HG02588 (cell line): ENCODE results near the gene SCP2.
A peak's percentile ranks its signal among the peaks of the same experiment; 100 is the strongest.

Source experiments
- ATAC-seq: cut with Tn5 transposase; IDR thresholded peaks from one replicate; pipeline ENCODE4 v1.9.1; 2021; ENCODE audit warnings: mild to moderate bottlenecking, moderate library complexity; ENCODE audit not compliant: unreplicated experiment

SCP2 gene

DNA sequence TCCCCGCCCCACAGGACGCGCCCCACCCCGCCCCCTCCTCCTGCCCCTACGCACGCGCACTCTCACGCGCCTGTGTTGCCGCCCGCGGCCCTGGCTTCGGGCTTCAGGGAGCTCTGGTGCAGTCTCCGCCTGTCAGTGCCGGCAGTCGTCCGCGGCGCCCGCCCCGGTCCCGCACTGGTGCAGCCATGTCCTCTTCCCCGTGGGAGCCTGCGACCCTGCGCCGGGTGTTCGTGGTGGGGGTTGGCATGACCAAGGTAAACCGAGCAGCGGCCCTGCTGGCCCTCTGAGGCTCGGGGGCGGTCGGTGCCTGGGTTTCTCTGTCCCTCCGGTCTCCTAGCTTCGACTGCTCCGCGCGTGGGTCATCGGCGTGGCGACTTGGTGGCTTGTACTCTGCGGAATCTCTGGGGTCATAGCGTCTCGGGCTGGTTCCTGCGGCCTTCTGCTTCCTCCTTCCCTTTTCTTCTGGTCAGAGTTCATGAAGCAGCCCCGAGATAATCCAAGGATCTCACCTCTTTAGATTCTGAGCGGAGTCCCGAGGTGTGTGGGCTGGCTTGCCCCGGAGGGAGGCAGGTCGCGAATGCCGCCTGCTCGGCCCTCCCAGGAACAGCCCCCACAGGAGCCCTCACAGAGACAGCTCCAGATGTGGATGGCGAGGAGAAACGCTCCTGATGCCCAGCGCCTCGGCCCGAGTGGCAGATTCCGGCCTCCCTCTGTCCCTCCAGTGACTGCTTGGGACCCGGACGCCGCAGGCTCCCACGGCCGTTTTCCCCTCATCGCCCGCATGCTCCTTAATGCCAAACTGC is at the start of gene SCP2:
Gene SCP2 (plus strand): TSS at position 65 of the 803 bp plus-strand sequence. CDS start 121 bp downstream, at position 186.
- ATAC-seq: peak; percentile 75

DNA sequence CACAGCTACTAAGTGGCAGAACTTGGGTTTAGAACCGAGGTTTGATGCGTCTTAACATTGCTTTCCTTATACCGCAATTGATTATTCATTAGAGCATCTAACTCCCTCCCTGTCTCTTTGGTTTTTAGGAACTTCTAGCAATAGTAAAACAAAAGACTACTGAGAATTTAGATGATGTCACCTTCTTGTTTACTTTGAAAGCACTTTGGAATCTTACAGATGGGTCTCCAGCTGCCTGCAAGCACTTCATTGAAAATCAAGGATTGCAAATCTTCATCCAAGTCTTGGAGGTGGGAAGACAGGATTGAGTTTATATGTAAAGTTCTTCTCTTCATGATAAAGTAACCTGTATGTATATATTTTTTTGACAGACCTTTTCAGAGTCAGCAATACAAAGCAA is 49.5 kb upstream of the SCP2 start:
- no peak for ATAC-seq

DNA sequence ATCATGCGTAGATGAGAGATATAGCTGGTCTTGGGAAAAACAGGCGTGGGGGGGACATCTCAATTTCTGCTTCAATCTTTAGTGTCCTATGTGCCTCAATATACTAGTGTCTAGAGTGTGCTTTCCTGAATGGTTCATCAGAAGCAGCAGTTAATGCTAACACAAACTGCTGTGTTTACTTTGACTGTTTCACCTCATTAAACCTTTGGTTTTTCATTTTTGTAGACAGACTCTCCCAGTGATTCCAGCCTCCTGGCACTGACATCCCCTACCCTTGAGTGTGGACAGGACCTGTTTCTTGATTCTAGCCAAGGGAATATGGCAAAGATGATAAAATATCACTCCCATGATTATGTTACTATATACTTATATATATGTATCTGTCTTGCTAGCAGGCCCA is 46.9 kb upstream of the SCP2 start:
- ATAC-seq: no peak

GRCh38 chr1:52887483-52887882 is 39.6 kb upstream of the SCP2 start:
- no peak for ATAC-seq

DNA sequence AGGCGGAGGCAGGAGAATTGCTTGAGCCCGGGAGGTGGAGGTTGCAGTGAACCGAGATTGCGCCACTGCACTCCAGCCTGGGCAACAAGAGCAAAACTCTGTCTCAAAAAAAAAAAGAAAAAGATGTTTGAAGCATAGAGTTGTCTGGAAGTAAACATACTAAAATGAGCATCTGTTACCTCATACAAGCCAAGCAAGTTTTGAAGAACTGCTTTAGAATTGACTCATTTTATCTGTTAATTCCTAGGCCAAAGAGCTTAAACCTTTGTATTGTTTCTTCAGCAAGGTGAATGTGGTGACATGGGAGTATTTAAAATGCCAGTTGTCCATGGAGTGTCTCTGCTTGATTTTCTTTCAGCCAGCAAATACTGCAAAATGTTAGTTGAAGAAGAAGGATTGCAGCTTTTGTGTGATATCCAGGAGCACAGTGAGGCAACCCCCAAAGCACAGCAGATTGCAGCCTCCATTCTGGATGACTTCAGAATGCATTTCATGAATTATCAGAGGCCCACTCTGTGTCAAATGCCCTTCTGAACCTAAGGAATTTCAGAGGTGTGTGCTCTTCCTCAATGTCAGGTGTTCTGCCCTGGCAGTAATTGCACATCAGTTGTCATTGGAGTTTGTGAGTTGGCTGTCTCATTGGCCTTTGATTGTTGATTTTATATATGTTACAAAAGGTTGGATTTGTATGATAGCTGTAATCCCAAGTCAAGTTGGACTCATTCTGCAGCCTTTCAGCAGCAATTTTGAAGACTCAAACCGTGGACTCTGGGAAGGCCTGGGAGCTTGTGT is 34.5 kb upstream of the SCP2 start:
- no peak for ATAC-seq

GRCh38 chr1:52899445-52899894 is 27.6 kb upstream of the SCP2 start:
- ATAC-seq: no peak

DNA sequence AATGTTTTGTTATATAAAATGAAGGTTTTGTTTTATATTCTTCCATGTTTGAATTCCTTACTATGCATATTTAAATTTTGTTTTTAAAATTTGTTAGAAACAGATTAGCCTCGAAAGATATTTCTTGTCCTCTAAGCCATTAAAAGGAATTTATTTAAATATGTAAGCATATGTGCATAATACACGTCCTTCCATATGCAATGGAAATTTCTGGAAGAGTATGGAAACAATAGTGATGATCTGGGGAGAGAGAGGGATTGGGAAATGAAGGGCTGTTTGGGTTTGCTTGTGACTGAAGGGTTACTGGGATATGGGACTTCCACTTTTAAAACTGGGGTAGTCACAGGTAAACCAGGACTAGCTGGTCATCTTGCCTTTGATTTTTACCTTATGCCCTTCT is 26.7 kb upstream of the SCP2 start:
- no peak for ATAC-seq

GRCh38 chr1:52901384-52901783 is 25.7 kb upstream of the SCP2 start:
- ATAC-seq: no peak

DNA sequence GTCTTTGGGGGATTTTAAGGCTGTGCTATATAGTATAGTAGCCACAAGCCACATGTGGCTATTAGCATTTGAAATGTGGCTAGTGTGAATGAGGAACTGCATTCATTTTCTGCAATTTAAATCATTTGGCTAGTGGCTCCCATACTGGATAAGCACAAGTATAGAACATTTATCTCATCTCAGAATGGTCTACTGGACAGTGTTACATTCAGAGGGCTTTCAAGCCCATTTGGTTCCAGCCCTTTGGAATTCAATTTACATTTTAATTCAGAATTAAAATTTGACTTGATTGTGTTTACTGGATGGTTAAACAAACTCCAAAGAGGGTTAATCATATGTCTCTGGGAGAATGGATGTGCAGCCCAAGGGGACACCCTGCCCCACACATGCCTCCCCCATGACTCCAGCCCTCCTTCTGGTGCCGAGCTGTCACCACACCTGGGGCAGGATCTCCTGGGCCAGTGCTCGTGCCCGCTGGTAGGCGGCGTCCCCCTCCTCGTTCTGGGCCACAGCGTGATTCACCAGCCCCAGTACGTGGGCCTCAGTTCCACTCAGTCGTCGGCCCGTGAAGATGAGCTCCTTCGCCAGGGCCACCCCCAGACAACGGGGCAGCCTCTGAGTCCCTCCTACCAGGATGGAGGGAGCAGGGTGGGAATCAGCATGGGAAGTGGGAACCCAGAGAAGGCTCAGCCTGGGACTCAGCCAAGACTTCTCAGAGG is 22.7 kb upstream of the SCP2 start:
- no peak for ATAC-seq

- ATAC-seq: no peak
These were observed 22.0 kb upstream of the SCP2 start for GRCh38 chr1:52904927-52905698.

GRCh38 chr1:52906135-52906603 is 20.9 kb upstream of the SCP2 start:
- no peak for ATAC-seq

DNA sequence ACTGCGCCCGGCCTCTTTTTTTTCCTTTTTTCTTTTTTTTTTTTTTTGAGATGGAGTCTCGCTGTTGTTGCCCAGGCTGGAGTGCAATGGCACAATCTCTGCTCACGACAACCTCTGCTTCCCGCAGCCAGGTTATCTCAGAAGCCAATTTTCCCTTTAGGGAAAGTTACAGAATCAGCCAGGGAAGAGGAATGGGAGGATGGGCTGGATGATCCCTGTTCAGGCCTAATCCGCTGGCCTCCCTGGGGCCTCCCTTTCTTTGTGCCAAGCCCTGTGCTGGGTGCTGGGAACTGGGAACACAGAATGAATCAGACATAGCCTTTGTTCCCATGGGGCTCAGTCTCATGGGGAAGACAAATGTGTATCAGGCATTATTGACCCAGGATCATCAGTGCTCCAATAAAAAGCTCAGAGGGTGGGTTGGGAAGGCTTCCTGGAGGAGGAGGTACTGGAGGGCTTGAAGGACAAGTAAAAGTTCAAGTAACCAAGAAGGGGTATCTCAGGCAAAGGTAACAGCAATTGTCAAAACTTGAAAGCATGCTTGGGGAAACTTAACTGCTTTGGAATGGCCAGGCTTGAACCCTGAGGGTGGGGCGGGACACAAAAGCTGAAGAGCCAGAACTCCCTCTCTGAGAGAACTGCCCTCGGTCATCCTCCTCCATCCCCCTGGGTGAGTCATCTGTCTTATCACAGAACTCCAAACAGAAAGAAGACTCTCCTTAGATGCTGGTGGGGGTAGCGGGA is 19.8 kb upstream of the SCP2 start:
- no peak for ATAC-seq

- ATAC-seq: no peak
These were observed 19.3 kb upstream of the SCP2 start for GRCh38 chr1:52907812-52908153.

- no peak for ATAC-seq
These were observed 15.5 kb upstream of the SCP2 start for GRCh38 chr1:52911541-52911940.

DNA sequence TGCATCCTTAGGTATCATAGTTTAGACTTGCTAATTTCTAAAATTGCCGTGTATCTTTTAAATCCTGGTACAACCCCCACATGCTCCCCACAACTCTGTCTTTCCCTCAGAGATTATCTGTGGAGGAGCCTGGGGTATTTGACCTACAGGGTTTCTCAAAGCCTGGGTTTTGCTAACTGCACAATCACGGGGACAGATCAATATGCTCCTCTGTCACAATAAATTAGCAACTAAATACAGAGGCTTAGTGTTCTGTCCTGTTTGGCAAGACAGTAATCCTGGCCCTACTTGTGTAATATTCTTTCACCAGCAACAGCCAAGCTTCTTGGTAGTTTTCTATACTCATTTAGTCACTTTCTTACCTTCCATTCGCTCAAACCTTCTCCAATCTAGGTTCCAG is 14.1 kb upstream of the SCP2 start:
- ATAC-seq: no peak

DNA sequence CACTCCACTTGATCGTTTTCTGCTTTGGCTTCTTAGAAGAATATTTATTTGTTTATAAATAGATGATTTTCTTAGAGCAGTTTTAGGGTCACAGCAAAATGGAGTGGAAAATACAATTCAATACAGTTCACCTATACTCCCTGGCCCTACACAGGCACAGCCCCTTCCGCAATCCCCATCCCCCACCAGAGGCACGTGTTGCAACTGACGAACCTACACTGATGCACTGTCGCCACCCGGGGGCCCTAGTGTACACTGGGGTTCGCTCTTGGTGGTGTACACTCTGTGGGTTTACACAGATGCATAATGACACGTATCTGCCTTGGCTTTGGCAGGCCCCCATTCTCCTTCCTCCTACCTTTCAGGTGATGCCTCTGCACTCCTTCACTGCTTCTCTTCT is 13.5 kb upstream of the SCP2 start:
- no peak for ATAC-seq

DNA sequence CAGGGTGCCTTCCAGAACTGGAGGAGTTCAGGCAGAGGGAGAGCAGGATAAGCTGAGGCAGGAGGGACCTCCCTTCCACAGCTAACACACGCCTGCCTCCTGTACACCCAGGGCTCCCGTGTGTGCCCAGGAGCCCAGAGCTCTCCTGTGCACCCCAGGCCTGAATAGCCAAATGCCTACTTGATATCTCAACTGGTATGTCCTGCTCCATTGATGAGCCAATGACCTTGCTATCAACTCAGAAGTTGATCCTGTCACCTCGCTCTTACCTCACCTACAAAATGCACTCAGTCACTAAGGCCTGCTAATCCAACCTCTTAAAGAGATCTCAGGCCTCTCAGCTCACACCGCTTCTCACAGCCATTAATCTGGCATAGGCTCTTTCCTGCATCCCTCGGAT is 12.6 kb upstream of the SCP2 start:
- ATAC-seq: no peak

DNA sequence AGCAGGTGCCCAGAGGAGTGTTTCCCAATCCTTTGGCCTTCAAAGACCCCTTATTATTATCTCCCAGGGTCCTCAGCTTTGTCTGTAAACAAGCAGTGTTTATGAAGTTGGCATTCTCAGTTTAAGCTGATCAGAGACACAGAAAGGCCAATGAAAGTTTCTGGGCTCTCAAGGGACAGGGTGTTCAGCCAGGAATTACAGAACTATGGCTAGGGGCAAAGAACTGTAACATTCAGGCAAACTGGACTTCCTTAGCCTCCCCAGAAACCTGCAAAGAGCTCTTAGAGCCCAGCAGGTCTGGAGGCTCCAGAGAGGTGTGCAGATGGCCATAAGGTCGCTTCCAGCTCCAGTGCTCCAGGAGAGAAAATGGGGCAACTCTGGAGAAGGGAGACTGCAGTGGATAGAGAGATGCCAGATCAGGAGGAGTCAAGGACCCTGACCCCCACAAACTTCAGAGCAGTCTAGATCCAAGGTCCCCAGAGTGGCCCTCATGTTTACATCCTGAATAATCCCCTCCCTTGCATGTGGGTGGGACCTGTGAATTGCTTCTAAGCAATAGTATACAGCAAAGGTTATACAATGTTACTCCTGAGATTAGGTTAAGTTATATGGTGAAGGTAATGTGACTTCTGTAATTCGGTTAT is 11.7 kb upstream of the SCP2 start:
- no peak for ATAC-seq

DNA sequence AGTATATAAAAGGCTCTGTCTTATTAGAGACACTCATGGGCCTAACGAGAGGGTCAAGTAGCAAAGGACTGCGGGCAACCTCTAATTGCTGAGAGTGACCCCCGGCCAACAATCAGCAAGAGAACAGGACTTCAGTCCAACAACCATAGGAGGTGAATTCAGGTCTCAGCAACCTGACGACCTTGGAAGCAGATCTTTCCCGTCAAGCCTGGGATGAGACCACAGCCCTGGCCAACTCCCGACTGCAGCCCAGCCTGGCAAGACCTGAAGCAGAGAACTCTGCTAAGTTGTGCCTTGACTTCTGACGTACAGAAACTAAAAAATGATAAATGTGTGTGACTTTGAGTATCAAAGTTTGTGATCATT is 11.2 kb upstream of the SCP2 start:
- ATAC-seq: no peak
